ENCODE measurements around the gene SLMAP.

DNA sequence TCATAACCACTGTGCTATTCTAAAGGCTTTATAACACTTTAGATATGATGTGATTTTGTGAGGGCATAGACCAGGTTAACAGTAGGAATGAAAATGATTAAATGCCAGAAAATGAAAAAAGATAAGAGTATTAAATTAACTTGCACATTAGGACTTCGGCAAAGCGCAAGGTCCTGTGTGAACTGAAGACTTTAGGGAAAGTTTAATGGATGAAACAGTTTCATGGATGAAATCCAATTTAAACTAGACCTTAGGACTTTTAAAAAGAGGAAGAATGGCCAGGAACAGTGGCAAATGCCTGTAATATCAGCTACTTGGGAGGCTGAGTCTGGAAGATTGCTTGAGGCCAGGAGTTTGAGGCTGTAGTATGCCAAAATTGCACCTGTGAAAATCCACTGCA lies 8.7 kb downstream of the SLMAP start:
- TF ChIP-seq, protein P1, sequence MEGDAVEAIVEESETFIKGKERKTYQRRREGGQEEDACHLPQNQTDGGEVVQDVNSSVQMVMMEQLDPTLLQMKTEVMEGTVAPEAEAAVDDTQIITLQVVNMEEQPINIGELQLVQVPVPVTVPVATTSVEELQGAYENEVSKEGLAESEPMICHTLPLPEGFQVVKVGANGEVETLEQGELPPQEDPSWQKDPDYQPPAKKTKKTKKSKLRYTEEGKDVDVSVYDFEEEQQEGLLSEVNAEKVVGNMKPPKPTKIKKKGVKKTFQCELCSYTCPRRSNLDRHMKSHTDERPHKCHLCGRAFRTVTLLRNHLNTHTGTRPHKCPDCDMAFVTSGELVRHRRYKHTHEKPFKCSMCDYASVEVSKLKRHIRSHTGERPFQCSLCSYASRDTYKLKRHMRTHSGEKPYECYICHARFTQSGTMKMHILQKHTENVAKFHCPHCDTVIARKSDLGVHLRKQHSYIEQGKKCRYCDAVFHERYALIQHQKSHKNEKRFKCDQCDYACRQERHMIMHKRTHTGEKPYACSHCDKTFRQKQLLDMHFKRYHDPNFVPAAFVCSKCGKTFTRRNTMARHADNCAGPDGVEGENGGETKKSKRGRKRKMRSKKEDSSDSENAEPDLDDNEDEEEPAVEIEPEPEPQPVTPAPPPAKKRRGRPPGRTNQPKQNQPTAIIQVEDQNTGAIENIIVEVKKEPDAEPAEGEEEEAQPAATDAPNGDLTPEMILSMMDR (IDR thresholded peaks at IDR 0.05) = no peak
- TF ChIP-seq POLR2AphosphoS5 (IDR thresholded peaks at IDR 0.05) = no peak
- no peak for TF ChIP-seq POLR2A (IDR thresholded peaks at IDR 0.05; ENCODE audit: low read depth)
- no peak for TF ChIP-seq EP300 (IDR thresholded peaks at IDR 0.05)

All from esophagus muscularis mucosa (tissue), 4 donors.